Loucy (cell line): ENCODE data around the gene NOS3.

Source experiments
- H2AFZ ChIP-seq: fragments of 200-600 bp; sonication (generic); 2 replicates; pipeline ENCODE4 v1.6.0; 2016; ENCODE audit warnings: antibody characterized with exemption, mild to moderate bottlenecking, low read length, moderate library complexity
- H3F3A ChIP-seq: fragments of 200-600 bp; 2 replicates; pipeline ENCODE4 v1.6.0; 2016; ENCODE audit warnings: antibody characterized with exemption, low read depth, mild to moderate bottlenecking
- H3K27me3 ChIP-seq: fragments of 200-600 bp; sonication (generic); 2 replicates; pipeline ENCODE4 v1.6.1; 2014; ENCODE audit warnings: low read length, mild to moderate bottlenecking; ENCODE audit not compliant: insufficient read depth, poor library complexity, severe bottlenecking
- H3K36me3 ChIP-seq: fragments of 200-600 bp; sonication (generic); 2 replicates; pipeline ENCODE4 v1.6.1; 2016; ENCODE audit warnings: low read length; ENCODE audit not compliant: insufficient read depth
- H3K4me1 ChIP-seq: fragments of 200-600 bp; sonication (generic); 2 replicates; pipeline ENCODE4 v1.5.1; 2014; ENCODE audit warnings: low read length, mild to moderate bottlenecking; ENCODE audit not compliant: insufficient read depth, poor library complexity, severe bottlenecking
- H3K4me2 ChIP-seq: fragments of 200-600 bp; sonication (generic); 2 replicates; pipeline ENCODE4 v1.6.0; 2014; ENCODE audit warnings: antibody characterized with exemption, low read length, low read depth, mild to moderate bottlenecking; ENCODE audit not compliant: poor library complexity, severe bottlenecking
- H3K4me3 ChIP-seq: fragments of 200-600 bp; sonication (generic); 2 replicates; pipeline ENCODE4 v1.5.1; 2014; ENCODE audit warnings: low read length, mild to moderate bottlenecking, mixed read lengths; ENCODE audit not compliant: poor library complexity, severe bottlenecking
- H3K79me2 ChIP-seq: fragments of 200-600 bp; sonication (generic); 2 replicates; pipeline ENCODE4 v1.6.1; 2014; ENCODE audit warnings: low read length; ENCODE audit not compliant: insufficient read depth
- H3K9ac ChIP-seq: fragments of 200-600 bp; sonication (generic); 2 replicates; pipeline ENCODE4 v1.6.0; 2014; ENCODE audit warnings: mild to moderate bottlenecking, low read depth, low read length, moderate library complexity; ENCODE audit not compliant: poor library complexity, severe bottlenecking
- H3K9me2 ChIP-seq: fragments of 200-600 bp; sonication (generic); replicated peaks from 2 replicates; pipeline ENCODE4 v1.6.1; 2016; ENCODE audit warnings: low read depth, low read length, mixed read lengths
- H3K9me3 ChIP-seq: fragments of 200-600 bp; sonication (generic); 2 replicates; pipeline ENCODE4 v1.6.1; 2014; ENCODE audit warnings: mild to moderate bottlenecking, antibody characterized with exemption, low read length, low read depth; ENCODE audit not compliant: insufficient read depth
- H4K20me1 ChIP-seq: fragments of 200-600 bp; sonication (generic); 2 replicates; pipeline ENCODE4 v1.6.0; 2014; ENCODE audit warnings: antibody characterized with exemption, low read length, mild to moderate bottlenecking; ENCODE audit not compliant: insufficient read depth, poor library complexity, severe bottlenecking
- CTCF ChIP-seq: fragments of 200-600 bp; sonication (generic); conservative IDR thresholded peaks from 2 replicates; pipeline ENCODE4 v1.5.1; 2014; ENCODE audit warnings: mild to moderate bottlenecking, antibody characterized with exemption, low read length
- EZH2phosphoT487 ChIP-seq: fragments of 200-600 bp; IDR thresholded peaks from 2 replicates; pipeline ENCODE4 v1.6.1; 2018; ENCODE audit warnings: antibody characterized with exemption, mild to moderate bottlenecking, moderate library complexity, borderline replicate concordance

Gene NOS3

GRCh38 chr7:150998341-150998740 is 7.5 kb downstream of the NOS3 start:
- no peaks in the 10 kb centered on the region for H3K27me3 ChIP-seq
- no peaks in the 10 kb centered on the region for H3K36me3 ChIP-seq
- no peaks in the 10 kb centered on the region for H3K9me2 ChIP-seq
- no peak for TF ChIP-seq EZH2phosphoT487
- no peak for TF ChIP-seq CTCF
- no peaks in the 10 kb centered on the region for H4K20me1 ChIP-seq
- no peak overlapping the region for H3K9ac ChIP-seq
- peaks cover 17% of the 10 kb centered on the region for H3K4me1 ChIP-seq
- H3K79me2 ChIP-seq = no peaks in the 10 kb centered on the region
- no peaks in the 10 kb centered on the region; the same call in 1 of the 2 replicates for H3F3A ChIP-seq
- H3K4me2 ChIP-seq = no peak overlapping the region
- H2AFZ ChIP-seq = no peak overlapping the region
- H3K9me3 ChIP-seq = no peaks in the 10 kb centered on the region
- no peak overlapping the region for H3K4me3 ChIP-seq

GRCh38 chr7:150999001-150999400 is 8.2 kb downstream of the NOS3 start:
- no peaks in the 10 kb centered on the region; the same call in 1 of the 2 replicates for H3F3A ChIP-seq
- no peak overlapping the region for H3K4me2 ChIP-seq
- H3K27me3 ChIP-seq = no peaks in the 10 kb centered on the region
- H3K9me2 ChIP-seq = no peaks in the 10 kb centered on the region
- H3K4me1 ChIP-seq = peaks cover 13% of the 10 kb centered on the region
- TF ChIP-seq EZH2phosphoT487 (no peak), CTCF (no peak)
- H3K9ac ChIP-seq = no peak overlapping the region
- no peak overlapping the region for H3K4me3 ChIP-seq
- no peaks in the 10 kb centered on the region for H3K36me3 ChIP-seq
- H3K9me3 ChIP-seq = no peaks in the 10 kb centered on the region
- no peak overlapping the region for H2AFZ ChIP-seq
- H4K20me1 ChIP-seq = no peaks in the 10 kb centered on the region
- no peaks in the 10 kb centered on the region for H3K79me2 ChIP-seq

- no peaks in the 10 kb centered on the region for H3K9me2 ChIP-seq
- no peaks in the 10 kb centered on the region for H4K20me1 ChIP-seq
- no peak overlapping the region for H2AFZ ChIP-seq
- no peaks in the 10 kb centered on the region for H3K79me2 ChIP-seq
- H3K9ac ChIP-seq = no peak overlapping the region
- H3K27me3 ChIP-seq = no peaks in the 10 kb centered on the region
- no peaks in the 10 kb centered on the region; the same call in 1 of the 2 replicates for H3F3A ChIP-seq
- no peak overlapping the region for H3K4me2 ChIP-seq
- TF ChIP-seq EZH2phosphoT487 (no peak), CTCF (no peak)
- peaks cover 7% of the 10 kb centered on the region for H3K4me1 ChIP-seq
- H3K9me3 ChIP-seq = no peaks in the 10 kb centered on the region
- no peak overlapping the region for H3K4me3 ChIP-seq
- no peaks in the 10 kb centered on the region for H3K36me3 ChIP-seq
These were observed 8.8 kb downstream of the NOS3 start for GRCh38 chr7:150999497-151000230.
